HG02678 (cell line): Measurements from ENCODE around the gene IRAK1BP1.
"Not testable (repeated sequence)": the region's sequence is repeated elsewhere in the genome, so short reads cannot be mapped to it uniquely, and the experiment has no call there.

Experiments
- ATAC-seq: cut with Tn5 transposase; IDR thresholded peaks from one replicate; pipeline ENCODE4 v1.9.1; 2021; ENCODE audit warnings: mild to moderate bottlenecking, moderate library complexity; ENCODE audit not compliant: unreplicated experiment

IRAK1BP1 gene, protein sequence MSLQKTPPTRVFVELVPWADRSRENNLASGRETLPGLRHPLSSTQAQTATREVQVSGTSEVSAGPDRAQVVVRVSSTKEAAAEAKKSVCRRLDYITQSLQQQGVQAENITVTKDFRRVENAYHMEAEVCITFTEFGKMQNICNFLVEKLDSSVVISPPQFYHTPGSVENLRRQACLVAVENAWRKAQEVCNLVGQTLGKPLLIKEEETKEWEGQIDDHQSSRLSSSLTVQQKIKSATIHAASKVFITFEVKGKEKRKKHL

GRCh38 chr6:78867370-78868040 lies at the start of gene IRAK1BP1:
Gene IRAK1BP1 (plus strand): TSS chr6:78867551. CDS start chr6:78867577, 26 bp downstream.
- peak; percentile 96 for ATAC-seq

GRCh38 chr6:78824045-78824444 lies 43.3 kb upstream of the IRAK1BP1 start:
- ATAC-seq, result no peak

DNA sequence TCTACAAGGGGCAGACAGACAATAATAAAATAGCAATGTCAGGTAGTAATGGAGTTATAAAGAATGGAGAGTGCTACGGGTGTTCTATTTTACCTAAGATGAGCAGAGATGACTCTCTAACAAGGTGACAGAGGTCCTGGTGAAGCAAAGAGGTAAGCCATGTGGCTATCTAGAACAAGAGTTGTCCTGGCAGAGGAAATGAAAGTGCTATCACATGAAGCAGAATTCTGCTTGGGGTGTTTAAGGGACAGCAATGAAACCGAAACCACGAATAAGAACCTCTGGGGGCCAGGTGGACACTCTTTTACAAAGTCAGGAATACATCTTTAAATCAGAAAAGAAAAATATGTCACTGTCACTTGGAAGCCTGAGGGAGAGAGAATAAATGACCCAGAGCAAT lies 37.9 kb upstream of the IRAK1BP1 start:
- ATAC-seq, result no peak

DNA sequence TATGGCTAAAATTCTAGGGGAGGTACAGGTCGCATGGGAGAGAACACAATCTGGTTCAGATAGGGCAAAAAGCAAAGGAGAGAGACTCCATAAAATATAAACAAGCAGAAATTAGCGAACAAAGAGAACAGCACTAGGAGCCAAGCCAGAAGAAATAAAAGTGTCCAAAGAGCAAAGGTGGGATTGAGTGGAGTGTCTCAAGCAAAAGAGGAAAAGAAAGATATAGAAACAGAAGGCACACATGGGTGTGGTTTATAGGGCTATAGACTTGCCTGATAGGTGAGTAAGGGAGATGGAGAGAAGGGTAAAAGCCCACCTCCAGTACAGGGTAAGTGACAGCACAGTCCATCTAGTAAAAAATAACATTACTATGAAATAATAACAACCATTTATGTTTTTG lies 36.5 kb upstream of the IRAK1BP1 start:
- no peak for ATAC-seq

DNA sequence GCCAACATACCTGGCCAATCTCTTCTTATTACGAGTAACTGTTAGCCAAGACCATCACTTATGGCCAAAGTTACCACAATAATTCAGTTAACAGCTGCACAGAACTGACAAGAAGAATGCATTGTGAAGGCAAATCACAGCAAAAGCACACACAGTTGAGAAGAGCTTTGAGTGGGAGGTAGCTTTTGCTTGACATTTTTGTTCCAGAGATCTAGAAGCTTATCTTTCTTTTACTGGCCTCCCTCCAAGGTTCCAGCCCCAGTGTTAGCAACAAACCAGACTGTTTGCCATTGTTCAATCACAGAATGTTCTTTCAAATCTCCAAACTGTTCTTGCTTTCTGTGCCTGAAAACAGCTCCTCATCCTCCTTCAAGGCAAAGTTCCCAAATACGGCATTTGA lies 35.9 kb upstream of the IRAK1BP1 start:
- no peak for ATAC-seq

GRCh38 chr6:78832091-78832808 lies 35.1 kb upstream of the IRAK1BP1 start:
- peak; percentile 48 for ATAC-seq

DNA sequence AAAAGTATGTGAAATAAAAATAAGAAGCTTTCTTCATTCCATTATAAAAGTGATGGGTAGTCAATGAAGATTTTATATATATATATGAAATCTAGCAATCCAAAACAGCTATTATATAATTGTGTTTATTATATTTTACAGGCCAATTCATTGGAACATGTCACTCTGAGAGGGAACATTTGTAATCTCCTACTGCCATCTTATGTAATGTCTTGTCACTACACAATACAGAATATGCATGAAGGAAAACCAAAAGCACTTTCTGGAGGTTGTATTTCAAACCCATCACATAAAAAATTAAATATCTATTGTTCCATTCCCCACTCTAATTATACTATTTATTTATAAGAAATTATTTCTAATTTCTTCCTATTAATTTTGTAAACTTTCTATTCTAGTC lies 31.5 kb upstream of the IRAK1BP1 start:
- ATAC-seq, result no peak

DNA sequence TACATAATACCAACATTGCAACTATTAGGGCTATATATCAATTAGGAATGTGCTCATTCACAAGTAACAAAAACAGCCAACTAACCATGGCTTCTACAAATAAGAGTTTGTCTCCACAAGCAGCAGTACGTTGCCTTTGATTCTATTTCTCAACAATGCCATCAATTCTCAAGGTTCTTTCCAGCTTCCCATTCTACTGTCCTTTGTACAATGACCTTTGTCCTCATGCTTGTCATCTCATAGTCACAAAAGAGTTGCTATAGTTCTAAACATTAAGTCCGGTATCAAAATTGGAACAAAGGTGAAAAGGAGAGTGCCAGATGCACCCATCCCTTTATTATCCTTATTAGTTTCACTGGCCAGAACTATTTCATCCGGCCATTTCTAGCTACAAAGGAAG lies 30.8 kb upstream of the IRAK1BP1 start:
- no peak for ATAC-seq

GRCh38 chr6:78841111-78841510 lies 26.2 kb upstream of the IRAK1BP1 start:
- no peak for ATAC-seq

- no peak for ATAC-seq
Observed at GRCh38 chr6:78842953-78843352, 24.4 kb upstream of the IRAK1BP1 start.

DNA sequence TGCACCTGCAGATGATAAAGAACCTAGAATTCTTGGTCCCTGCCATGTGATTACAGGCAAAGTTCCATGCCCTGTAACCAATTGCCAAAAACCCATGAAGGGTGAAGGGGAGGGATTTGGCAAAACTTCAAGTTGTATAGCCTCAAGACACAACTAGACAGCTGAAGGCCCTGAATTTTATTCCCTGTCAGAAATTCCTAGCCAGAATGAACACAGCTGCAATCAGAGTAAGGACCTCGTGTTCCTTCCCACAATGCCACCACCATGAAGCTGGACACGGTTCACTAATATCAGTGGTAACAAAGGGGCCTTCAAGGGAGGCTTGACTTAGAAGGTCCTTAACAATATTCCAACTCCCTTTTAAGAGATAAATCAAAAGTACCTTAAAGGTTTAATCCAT lies 22.5 kb upstream of the IRAK1BP1 start:
- no peak for ATAC-seq

DNA sequence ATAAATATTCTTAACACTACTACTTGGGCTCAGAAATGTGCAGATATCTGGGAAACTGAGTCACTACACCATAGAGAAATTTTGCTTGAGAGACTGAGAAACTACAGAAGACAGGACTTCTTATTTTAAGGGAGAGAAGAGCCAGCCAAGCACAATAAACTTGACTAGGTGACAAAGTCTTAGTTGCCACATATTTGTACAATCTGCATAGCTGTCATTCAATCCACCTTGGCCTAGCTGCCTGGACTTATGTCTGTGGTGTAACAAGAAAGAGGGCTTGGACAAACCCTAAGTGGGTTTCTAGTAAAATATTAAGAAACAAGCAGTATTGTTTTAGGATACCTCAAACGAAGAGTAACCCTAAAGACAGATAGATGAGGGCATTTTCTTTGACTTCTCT lies 21.8 kb upstream of the IRAK1BP1 start:
- no peak for ATAC-seq

GRCh38 chr6:78850621-78851020 lies 16.7 kb upstream of the IRAK1BP1 start:
- no peak for ATAC-seq

- no peak for ATAC-seq
Observed at GRCh38 chr6:78851156-78851555, 16.2 kb upstream of the IRAK1BP1 start.

GRCh38 chr6:78854546-78854945 lies 12.8 kb upstream of the IRAK1BP1 start:
- no peak for ATAC-seq

DNA sequence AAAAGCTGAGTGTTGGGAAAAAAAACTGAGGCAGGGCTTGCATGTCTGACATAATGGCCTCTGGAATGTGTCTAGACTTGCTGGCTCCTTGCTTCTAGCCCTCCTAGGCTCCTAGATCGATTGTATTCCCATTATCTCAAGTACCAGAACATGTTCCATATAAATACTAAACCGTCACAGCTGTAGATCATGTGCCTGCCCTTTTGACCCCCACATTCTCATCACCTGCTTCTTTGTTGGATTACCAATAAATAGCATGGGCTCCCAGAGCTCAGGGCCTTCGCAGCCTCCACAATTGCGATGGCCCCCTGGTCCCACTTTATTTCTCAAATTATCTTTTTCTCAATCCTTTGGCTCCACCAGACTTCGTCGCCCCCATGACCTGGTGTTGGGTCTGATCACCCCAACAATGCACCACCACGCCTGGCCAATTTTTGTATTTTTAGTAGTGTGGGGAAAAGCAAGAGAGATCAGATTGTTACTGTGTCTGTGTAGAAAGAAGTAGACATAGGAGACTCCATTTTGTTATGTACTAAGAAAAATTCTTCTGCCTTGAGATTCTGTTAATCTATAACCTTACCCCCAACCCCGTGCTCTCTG lies 8.9 kb upstream of the IRAK1BP1 start:
- ATAC-seq, result not testable (repeated sequence)

- ATAC-seq, result no peak
Observed at GRCh38 chr6:78861509-78861908, 5.8 kb upstream of the IRAK1BP1 start.

DNA sequence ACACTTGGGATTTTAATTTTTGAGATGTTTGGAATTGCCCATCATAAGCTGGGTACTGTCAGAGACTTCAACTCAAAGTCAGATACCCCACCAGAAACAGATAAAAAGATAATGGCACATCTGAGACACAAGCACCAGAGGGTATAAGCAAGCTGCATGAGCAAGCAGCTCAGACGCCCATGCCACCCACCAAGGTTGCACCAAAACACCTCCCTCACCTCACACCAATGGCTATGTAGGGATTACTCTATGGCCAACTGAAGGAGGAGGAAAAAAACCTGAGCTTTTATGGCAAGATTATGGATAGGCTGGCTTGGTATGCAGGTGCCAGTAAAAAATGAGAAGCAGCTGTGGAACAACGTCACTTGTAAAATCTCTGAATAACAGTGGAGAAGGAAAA lies 3.8 kb upstream of the IRAK1BP1 start:
- ATAC-seq, result no peak

DNA sequence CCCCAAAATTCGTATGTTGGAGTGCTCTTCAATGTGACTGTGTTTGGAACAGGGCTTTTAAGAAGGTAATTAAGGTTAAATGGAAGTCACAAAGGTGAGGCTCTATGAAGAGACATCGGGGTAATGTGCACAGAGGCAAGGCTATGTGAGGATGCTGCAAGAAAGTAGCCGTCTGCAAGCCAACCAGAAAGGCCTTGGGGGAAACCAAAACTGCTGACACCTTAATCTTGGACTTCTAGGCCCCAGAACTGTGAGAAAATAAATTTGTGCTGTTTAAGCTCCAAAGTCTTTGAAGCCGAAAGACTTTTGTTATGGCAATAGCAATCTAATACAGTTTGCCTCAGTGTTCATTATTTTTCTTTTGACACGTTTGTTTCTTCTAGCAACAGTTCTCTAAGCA lies 2.4 kb upstream of the IRAK1BP1 start:
- ATAC-seq, result no peak

DNA sequence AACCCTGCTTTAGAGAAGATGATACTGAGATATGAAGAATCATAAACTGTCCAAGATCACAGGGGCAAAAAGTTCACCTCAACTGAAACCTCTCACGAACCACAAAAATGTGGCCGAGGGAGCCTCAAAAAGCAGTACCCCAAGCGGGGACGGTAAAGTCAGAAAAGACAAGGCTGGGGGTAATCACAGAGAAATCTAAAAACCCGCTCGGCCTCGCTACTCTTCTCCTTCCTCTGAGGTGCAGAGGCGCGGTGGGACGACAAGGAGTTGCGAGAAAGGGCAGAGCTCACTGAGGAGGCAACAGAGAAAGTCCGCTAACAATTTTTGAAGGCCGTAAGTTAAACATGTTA lies 356 bp upstream of the IRAK1BP1 start:
- ATAC-seq, result peak; percentile 37

DNA sequence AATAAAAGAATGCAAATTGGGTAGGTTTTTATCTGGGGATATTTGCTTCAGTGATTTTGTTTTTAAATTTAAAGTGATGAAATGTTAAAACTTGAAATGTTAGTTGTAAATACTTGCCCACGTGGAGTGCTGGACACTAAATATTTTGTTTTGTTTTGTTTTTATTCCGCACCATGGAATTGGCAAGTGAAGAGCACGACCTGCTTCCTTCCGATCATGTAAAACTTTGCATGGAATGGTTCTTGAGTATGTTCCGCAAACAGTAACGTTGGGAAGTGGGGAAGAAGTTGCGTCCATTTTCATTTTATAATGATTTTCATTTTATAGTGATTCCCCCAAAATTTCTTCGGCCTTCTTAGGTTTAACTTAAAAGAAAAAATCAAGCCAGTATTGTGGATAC lies 765 bp downstream of the IRAK1BP1 start:
- no peak for ATAC-seq

DNA sequence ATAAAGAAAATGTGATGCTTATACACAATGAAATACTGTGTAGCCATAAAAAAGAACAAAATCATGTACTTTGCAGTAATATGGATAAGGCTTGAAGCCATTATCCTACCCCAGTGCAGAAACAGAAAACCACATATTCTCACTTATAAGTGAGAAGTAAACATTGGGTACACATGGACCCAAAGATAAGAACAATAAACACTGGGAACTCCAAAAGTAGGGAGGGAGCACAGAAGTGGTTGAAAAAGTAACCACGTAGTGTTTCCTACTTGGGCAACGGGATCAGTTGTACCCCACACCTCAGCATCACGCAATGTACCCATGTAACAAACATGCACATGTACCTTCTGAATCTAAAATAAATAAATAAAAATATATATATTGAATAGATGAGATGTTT lies 8.2 kb downstream of the IRAK1BP1 start:
- no peak for ATAC-seq
